Activated naive CD4-positive, alpha-beta T cell treated with anti-CD3 and anti-CD28 coated beads, Interleukin-2, amount 10 ng/mL, durations not matched to agents 7 days and 5 days (primary cell): ENCODE results near the gene TBC1D5.

Experiments
- CTCF ChIA-PET: fragments of 350-600 bp; sonication (Branson Sonifier 250); formaldehyde crosslinking; loops from one replicate; lab custom pipeline; 2021; ENCODE audit warnings: antibody characterized with exemption; lab: Charles Lee
- DNase-seq: peaks from one replicate; pipeline ENCODE4 v3.0.0-alpha.2; 2020
- H3K27ac Mint-ChIP-seq: one replicate; pipeline ENCODE4 v1.8.0; 2021; ENCODE audit warnings: mild to moderate bottlenecking, moderate library complexity, mixed read lengths
- H3K27me3 Mint-ChIP-seq: one replicate; pipeline ENCODE4 v1.8.0; 2021; ENCODE audit warnings: mild to moderate bottlenecking, mixed read lengths
- H3K36me3 Mint-ChIP-seq: one replicate; pipeline ENCODE4 v1.8.0; 2021; ENCODE audit warnings: mixed read lengths
- H3K4me1 Mint-ChIP-seq: one replicate; pipeline ENCODE4 v1.8.0; 2021; ENCODE audit warnings: mixed read lengths
- H3K4me3 Mint-ChIP-seq: one replicate; pipeline ENCODE4 v1.8.0; 2021; ENCODE audit warnings: mild to moderate bottlenecking, moderate library complexity, mixed read lengths
- H3K9me3 Mint-ChIP-seq: one replicate; pipeline ENCODE4 v1.8.0; 2021; ENCODE audit warnings: mixed read lengths

TBC1D5 gene

DNA sequence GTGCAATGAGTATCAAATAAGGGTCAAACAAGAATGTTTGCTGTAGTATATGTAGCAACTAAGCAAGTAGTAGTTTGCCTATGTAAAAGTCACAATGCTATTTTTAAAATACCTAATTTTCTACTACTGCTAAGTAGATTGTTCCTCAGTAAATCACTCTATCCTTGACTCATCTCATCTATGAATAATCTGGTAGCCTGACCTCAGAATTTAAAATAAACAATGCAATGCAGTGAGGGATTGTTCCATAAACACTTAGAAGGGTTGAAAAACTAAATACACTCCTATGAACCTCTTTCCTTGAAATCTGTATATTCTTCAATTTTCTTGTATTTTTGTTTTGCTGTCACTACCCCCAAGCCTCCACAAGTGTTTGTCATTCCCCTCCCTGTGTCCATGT, 253.3 kb downstream of the TBC1D5 start:
- H3K4me1 Mint-ChIP-seq = no peaks in the 10 kb centered on the region
- no peak overlapping the region for H3K27ac Mint-ChIP-seq
- no peaks in the 10 kb centered on the region for H3K27me3 Mint-ChIP-seq
- H3K36me3 Mint-ChIP-seq = peaks cover 6% of the 10 kb centered on the region
- H3K9me3 Mint-ChIP-seq = peaks cover 5% of the 10 kb centered on the region
- no peak overlapping the region for H3K4me3 Mint-ChIP-seq
- DNase-seq = no peak
- CTCF ChIA-PET = no interaction called here

DNA sequence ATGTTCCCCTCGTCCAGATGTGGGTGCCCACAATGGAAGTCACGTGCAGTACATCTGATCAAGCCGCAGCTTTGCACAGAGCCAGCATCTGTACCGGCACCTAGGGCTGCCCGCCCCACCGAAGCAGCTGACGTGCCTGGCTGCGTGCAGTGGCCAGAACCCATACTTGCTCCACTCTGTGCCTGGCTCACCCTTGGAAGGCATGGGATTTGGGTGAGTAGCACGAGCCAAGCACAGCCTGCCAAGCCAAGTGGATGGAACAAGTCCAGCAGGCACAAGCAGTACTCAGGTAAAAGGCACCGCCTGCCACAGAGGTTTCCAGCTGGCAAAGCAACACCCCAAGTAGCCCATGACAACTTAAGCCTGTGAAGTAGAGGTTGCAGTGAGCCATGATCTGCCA, 261.3 kb downstream of the TBC1D5 start:
- CTCF ChIA-PET = no interaction called here
- Mint-ChIP-seq H3K9me3 (no peaks in the 10 kb centered on the region), H3K27me3 (no peaks in the 10 kb centered on the region), H3K27ac (no peak overlapping the region), H3K36me3 (no peaks in the 10 kb centered on the region), H3K4me3 (no peak overlapping the region), H3K4me1 (no peaks in the 10 kb centered on the region)
- no peak for DNase-seq

DNA sequence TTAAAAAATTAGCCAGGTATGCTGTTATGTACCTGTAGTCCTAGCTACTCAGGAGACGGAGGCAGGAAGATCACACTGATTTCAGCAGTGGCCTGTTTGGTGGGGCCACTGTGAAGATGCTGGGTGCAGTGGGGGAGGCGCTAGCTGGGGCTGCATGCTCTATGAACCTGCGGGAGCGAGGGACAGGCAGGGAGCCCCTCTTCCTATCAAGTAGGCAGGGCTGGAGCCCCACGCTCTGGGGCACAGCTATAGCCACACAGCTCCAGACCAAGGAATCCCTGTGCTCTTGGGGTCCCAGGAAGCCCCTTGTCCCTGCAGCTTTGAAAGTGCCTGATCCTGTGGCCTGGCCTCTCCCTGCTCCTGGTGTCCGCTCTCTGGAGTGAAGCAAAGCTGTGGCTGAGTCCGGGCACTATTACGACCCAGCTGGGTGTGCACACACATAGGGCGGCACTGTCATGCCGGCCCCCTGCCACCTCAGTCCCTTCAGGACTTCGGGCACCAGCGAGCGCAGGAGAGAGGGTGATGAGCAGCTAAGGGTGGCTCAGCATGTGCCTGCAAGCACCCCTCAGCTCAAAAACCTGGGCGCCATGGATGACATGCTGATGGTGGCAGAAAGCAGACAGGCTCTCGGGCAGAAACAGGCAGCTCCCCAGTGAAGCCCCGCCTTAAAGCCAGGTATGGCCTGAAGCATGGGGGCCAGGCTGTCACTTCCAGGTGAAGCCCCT, 262.6 kb downstream of the TBC1D5 start:
- Mint-ChIP-seq H3K4me3 (no peak overlapping the region), H3K27me3 (no peaks in the 10 kb centered on the region), H3K36me3 (no peaks in the 10 kb centered on the region), H3K4me1 (no peaks in the 10 kb centered on the region), H3K9me3 (no peaks in the 10 kb centered on the region), H3K27ac (no peak overlapping the region)
- no peak for DNase-seq
- CTCF ChIA-PET = no interaction called here

DNA sequence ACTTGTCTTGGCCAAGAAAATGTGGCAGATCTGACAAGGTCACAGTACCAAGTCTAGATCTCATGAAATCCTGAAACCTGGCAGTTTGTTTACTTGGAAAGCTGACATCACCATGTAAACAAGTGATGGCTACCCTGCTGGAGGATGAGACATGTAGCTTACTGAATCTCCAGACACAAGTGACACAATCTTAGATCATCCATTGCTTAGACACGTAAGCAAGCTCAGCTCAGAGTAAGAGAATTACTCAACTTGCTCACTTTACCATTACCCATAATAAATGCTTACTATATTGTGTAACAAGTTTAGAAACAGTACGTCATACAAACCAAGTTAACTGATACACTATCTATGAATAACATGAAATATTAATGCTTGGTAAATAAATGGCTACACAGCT, 263.8 kb downstream of the TBC1D5 start:
- H3K9me3 Mint-ChIP-seq = no peaks in the 10 kb centered on the region
- no peaks in the 10 kb centered on the region for H3K36me3 Mint-ChIP-seq
- no peaks in the 10 kb centered on the region for H3K4me1 Mint-ChIP-seq
- no peak overlapping the region for H3K27ac Mint-ChIP-seq
- no peaks in the 10 kb centered on the region for H3K27me3 Mint-ChIP-seq
- DNase-seq = no peak
- CTCF ChIA-PET = no interaction called here
- no peak overlapping the region for H3K4me3 Mint-ChIP-seq

DNA sequence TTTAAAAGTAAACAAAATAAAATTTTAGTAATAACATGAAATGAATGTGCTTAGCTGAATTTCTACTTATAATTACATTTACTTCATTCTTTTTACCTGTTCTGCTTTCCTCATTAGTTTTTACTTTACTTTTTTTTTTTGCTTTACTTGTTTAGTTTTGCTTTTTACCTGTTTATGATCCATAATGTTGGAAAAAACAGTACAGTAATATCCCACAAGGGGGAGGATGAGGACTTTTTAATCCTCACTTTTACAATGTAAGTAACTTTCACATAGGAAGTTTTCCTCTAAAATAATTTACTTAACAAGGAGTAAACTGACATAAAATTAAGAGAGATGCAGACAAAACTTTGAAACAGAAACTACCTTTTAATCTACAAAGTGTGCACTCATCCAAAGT, 268.7 kb downstream of the TBC1D5 start:
- H3K4me3 Mint-ChIP-seq = no peak overlapping the region
- H3K27ac Mint-ChIP-seq = no peak overlapping the region
- no peak for DNase-seq
- H3K9me3 Mint-ChIP-seq = no peaks in the 10 kb centered on the region
- CTCF ChIA-PET = no interaction called here
- H3K36me3 Mint-ChIP-seq = no peaks in the 10 kb centered on the region
- no peaks in the 10 kb centered on the region for H3K4me1 Mint-ChIP-seq
- H3K27me3 Mint-ChIP-seq = no peaks in the 10 kb centered on the region

DNA sequence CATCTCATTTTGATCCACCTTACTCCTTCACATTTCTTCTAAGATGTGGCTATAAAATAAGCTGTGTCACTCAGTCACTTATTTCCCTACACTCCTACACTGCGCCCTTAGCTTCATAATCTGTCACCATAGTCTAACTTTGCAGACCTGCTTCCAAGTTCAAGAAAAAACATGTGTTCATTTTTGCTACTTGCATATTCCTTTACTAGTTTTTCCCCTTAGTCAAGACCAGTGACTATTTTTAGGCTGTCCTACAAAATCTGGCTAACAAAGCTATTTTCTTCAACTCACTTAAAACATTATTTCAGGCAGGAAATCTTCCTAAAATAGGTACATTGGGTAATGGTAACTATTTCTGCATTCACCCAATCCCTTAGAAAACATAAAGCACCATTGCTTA, 272.5 kb downstream of the TBC1D5 start:
- CTCF ChIA-PET = interaction anchor here (0.7 kb wide), 1 partner anchor 1520 kb away, joined by 3 read pairs; no protein-coding TSS in a partner anchor
- no peak overlapping the region for H3K4me3 Mint-ChIP-seq
- H3K27ac Mint-ChIP-seq = no peak overlapping the region

DNA sequence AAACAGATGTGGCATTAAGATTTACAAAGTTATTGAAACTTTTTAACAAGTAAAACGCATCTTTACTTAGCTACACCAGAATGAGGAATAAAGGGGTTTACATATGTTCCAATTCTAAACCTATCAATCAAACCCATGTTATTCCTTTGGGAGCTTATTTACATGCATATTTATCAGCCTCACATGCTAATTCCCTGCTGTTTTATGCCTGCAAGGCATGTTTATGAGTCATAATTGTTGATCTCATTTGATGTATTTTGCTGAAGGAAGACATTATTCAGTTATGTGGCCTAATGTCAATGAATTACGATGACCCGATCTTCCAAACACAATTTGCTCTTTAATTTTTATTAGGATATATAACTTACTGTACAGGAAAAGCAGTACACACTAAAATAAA, 272.9 kb downstream of the TBC1D5 start:
- Mint-ChIP-seq H3K9me3 (no peaks in the 10 kb centered on the region), H3K27ac (no peak overlapping the region), H3K4me1 (no peaks in the 10 kb centered on the region), H3K36me3 (no peaks in the 10 kb centered on the region), H3K27me3 (no peaks in the 10 kb centered on the region), H3K4me3 (no peak overlapping the region)
- CTCF ChIA-PET = interaction anchor here (0.7 kb wide), 1 partner anchor 1520 kb away, joined by 3 read pairs; no protein-coding TSS in a partner anchor
- no peak for DNase-seq

More for the DNA sequence above, 272.5 kb downstream of the TBC1D5 start:
- H3K36me3 Mint-ChIP-seq = no peaks in the 10 kb centered on the region
- no peak for DNase-seq
- no peaks in the 10 kb centered on the region for H3K4me1 Mint-ChIP-seq
- no peaks in the 10 kb centered on the region for H3K9me3 Mint-ChIP-seq
- H3K27me3 Mint-ChIP-seq = no peaks in the 10 kb centered on the region

DNA sequence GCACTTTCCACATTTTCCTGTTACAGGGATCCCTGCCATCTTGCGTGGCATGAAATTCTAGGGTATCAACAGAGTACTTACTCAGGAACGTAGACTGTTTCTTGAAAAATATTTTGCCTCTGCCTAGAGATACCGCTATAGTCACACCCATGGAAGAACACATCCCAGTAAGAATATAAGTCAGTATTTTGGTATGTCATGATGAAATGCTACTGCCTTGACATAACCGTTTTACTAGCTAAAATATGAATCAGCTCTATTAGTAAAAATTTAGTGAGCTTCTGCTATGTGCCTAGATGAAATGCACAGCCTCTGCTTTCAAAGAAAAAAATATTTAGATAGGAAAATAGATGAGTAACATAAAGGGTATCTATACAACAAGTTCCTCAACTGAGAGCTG, 276.4 kb downstream of the TBC1D5 start:
- H3K27ac Mint-ChIP-seq = no peak overlapping the region
- no peaks in the 10 kb centered on the region for H3K4me1 Mint-ChIP-seq
- no peaks in the 10 kb centered on the region for H3K9me3 Mint-ChIP-seq
- no peaks in the 10 kb centered on the region for H3K36me3 Mint-ChIP-seq
- DNase-seq = no peak
- no peaks in the 10 kb centered on the region for H3K27me3 Mint-ChIP-seq
- no peak overlapping the region for H3K4me3 Mint-ChIP-seq
- CTCF ChIA-PET = interaction anchor here (1.1 kb wide), 1 partner anchor 375 kb away, joined by 3 read pairs; no protein-coding TSS in a partner anchor

DNA sequence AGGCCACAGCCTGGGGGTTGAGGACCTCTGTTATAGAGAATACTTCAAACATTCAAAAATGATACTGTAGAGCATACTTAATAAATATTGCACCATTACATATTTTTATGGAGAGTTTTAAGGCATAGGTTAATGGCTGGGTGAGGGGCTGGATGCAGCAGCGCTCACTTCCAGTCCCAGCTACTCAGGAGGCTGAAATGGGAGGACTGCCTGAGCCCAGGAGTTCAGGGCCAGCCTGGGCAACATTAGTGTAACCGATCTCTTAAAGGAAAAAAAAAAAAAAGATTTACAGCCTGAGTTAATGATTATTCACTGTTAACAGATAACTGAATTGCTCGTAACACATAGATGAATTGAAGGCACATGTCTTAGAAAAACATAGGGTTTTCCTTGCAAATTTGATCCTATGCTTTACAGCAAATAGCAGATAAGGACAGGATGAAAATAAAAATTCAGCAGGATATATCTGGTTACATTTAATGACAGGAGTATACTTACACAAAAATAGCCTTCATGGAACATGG, 282.9 kb downstream of the TBC1D5 start:
- H3K27me3 Mint-ChIP-seq = no peaks in the 10 kb centered on the region
- no peak overlapping the region for H3K4me3 Mint-ChIP-seq
- no peaks in the 10 kb centered on the region for H3K9me3 Mint-ChIP-seq
- CTCF ChIA-PET = no interaction called here
- no peak for DNase-seq
- no peaks in the 10 kb centered on the region for H3K36me3 Mint-ChIP-seq
- no peaks in the 10 kb centered on the region for H3K4me1 Mint-ChIP-seq
- no peak overlapping the region for H3K27ac Mint-ChIP-seq

DNA sequence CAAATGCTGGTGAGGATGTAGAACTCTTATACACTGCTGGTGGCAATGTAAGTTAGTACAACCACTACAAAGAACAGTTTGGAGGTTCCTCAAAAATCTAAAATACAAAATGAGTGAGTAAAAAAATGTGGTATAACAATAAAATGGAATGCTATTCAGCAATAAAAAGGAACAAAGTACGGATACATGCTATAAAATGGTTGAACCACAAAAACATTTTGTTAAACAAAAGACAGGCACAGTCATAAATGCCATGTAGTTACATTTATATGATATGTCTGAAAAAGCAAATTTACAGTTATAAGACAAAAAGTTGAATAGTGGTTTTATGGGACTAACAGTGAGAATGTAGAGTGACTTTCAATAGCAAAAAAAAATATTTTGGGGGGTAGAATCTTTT, 285.8 kb downstream of the TBC1D5 start:
- no peak for DNase-seq
- CTCF ChIA-PET = no interaction called here
- H3K9me3 Mint-ChIP-seq = peaks cover 2% of the 10 kb centered on the region
- H3K27me3 Mint-ChIP-seq = no peaks in the 10 kb centered on the region
- H3K4me3 Mint-ChIP-seq = no peak overlapping the region
- H3K36me3 Mint-ChIP-seq = no peaks in the 10 kb centered on the region
- H3K27ac Mint-ChIP-seq = no peak overlapping the region
- no peaks in the 10 kb centered on the region for H3K4me1 Mint-ChIP-seq

DNA sequence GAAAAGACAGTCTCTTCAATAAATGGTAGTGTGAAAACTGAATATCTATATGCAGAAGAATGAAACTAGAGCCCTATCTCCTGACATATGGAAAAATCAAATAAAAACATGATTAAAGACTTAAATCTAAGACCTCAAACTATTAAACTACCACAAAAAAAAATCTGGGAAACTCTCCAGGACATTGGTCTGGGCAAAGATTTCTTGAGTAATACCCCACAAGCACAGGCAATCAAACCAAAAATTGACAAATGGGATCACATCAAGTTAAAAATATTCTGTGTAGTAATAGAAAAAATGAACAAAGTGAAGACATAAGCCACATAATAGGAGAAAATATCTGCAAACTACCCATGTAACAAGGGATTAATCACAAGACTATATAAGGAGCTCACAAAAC, 286.4 kb downstream of the TBC1D5 start:
- Mint-ChIP-seq H3K36me3 (peaks cover 3% of the 10 kb centered on the region), H3K9me3 (peaks cover 2% of the 10 kb centered on the region), H3K4me1 (no peaks in the 10 kb centered on the region), H3K27me3 (no peaks in the 10 kb centered on the region), H3K4me3 (no peak overlapping the region), H3K27ac (no peak overlapping the region)
- CTCF ChIA-PET = no interaction called here
- no peak for DNase-seq

DNA sequence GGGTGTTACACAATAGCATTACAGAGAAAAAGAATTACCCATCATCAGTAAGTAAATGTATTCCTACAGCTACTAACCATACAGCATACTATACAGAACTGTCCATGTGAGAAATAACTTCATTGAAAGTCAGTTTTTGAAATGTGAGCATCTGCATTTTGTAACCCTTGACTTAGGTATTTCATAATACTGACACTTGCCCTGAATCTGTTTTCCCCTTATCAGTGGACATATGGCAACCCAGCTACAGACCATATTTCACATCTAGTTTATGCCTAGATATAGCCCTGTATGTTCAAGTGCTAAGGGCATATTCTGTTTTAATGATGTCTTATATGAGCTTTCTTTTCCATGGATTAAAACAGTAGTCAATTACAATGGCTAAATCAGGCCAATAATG, 297.6 kb downstream of the TBC1D5 start:
- H3K36me3 Mint-ChIP-seq = peaks cover 6% of the 10 kb centered on the region
- H3K4me3 Mint-ChIP-seq = no peak overlapping the region
- no peak overlapping the region for H3K27ac Mint-ChIP-seq
- H3K27me3 Mint-ChIP-seq = no peaks in the 10 kb centered on the region
- DNase-seq = no peak
- CTCF ChIA-PET = no interaction called here
- H3K9me3 Mint-ChIP-seq = no peaks in the 10 kb centered on the region
- no peaks in the 10 kb centered on the region for H3K4me1 Mint-ChIP-seq

DNA sequence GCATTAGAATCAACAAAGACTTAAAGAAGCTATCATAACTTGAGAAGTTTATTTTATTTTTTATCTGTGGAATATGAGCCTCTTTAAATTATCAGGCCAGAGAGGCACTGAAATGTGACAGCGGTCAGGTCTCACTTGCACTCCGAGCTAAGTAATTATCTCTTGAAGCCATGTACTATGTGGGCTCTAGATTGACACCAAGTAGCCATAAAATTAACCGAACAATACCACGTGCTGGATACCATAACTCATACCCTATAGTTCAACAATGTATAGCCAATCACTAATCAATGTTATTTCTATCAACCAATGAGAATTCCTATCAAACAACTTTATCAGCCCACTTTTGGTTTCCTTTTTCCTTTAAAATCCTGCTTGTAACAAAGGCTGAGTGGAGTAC, 299.3 kb downstream of the TBC1D5 start:
- CTCF ChIA-PET = no interaction called here

DNA sequence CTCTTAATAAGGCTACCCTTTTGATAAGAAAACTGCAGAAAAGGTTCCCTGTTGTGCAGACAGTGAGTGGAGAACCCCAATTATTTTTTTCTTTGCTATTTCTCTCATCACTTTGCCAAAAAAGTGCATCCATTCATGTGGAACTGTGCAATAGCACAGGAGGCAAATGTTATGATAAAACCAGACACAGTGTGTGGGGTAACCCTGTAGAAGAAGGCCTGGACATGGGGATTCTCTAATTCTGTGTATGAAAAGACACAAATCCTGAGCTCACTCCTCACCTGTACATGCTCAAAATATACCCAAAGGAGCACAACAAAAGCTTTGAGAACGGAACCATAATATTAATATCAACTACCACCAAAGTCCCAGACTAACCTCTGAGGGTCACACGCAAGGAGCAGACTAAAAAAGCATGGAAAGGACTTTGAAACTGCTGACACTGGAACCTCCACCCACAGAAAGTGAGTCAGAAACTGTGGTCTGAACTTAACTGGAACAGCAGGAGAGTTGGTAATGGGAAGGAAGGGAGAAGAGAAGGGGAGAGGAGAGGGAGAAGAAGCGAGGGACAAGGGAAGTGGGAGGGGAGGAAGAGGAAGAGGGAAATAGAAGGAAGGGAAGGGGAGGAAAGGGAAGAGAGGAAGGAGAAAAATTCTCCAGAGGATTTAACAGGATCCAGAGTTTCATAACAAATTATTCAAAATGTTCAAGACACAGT, 299.9 kb downstream of the TBC1D5 start:
- no peaks in the 10 kb centered on the region for H3K4me1 Mint-ChIP-seq
- DNase-seq = no peak
- no peak overlapping the region for H3K27ac Mint-ChIP-seq
- H3K4me3 Mint-ChIP-seq = no peak overlapping the region
- peaks cover 8% of the 10 kb centered on the region for H3K36me3 Mint-ChIP-seq
- peaks cover 4% of the 10 kb centered on the region for H3K9me3 Mint-ChIP-seq
- H3K27me3 Mint-ChIP-seq = no peaks in the 10 kb centered on the region
- CTCF ChIA-PET = no interaction called here

More for the DNA sequence above, 299.3 kb downstream of the TBC1D5 start:
- H3K27ac Mint-ChIP-seq = no peak overlapping the region
- H3K4me1 Mint-ChIP-seq = no peaks in the 10 kb centered on the region
- H3K27me3 Mint-ChIP-seq = no peaks in the 10 kb centered on the region
- H3K36me3 Mint-ChIP-seq = peaks cover 8% of the 10 kb centered on the region
- H3K9me3 Mint-ChIP-seq = peaks cover 2% of the 10 kb centered on the region
- no peak overlapping the region for H3K4me3 Mint-ChIP-seq
- DNase-seq = no peak

DNA sequence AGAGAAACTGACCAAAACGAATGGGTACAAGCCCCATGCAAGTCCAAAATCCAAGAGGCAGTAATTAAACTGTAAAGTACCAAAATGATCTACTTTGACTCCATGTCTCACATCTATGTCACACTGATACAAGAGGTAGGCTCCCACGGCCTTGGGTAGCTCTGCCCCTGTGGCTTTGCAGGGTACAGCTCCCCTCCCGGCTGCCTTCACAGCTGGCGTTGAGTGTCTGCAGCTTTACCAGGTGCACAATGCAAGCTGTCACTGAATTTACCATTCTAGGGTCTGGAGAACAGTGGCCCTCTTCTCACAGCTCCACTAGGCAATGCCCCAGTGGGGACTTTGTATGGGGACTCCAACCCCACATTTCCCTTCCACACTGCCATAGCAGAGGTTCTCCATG, 308.6 kb downstream of the TBC1D5 start:
- Mint-ChIP-seq H3K27me3 (no peaks in the 10 kb centered on the region), H3K9me3 (peaks cover 4% of the 10 kb centered on the region), H3K4me1 (no peaks in the 10 kb centered on the region), H3K27ac (no peak overlapping the region), H3K4me3 (no peak overlapping the region), H3K36me3 (peaks cover 1% of the 10 kb centered on the region)
- CTCF ChIA-PET = interaction anchor here (1.0 kb wide), 1 partner anchor 408 kb away, joined by 3 read pairs; no protein-coding TSS in a partner anchor
- DNase-seq = no peak
